Measurements from ENCODE around the gene BRD2. TPM values are rescaled to one million over a fixed set of nuclear protein-coding genes. Genes with fewer than 3 reads are reported as not detected.
"Not testable (repeated sequence)": the region's sequence is repeated elsewhere in the genome, so short reads cannot be mapped to it uniquely, and the experiment has no call there.

The BRD2 gene
- polyA plus RNA-seq, 2 donors = 86.9 to 97.6 TPM

GRCh38 chr6:32938494-32938893 lies 29.9 kb upstream of the BRD2 start:
- WGBS, 2 donors = 86 to 92% methylated on average over 7 of the region's 7 CpGs
- Histone ChIP-seq H3K27me3 (ENCODE audit: control insufficient read depth in 1 of 2, insufficient read depth in 2 of 2, low read length in 2 of 2) (no peaks in the 10 kb centered on the region), H3K27ac (ENCODE audit: low read depth in 2 of 2, low read length in 1 of 2) (no peak overlapping the region), H3K4me3 (ENCODE audit: low read depth in 1 of 2, low read length in 2 of 2) (no peak overlapping the region), H3K4me1 (ENCODE audit: control insufficient read depth in 2 of 2, insufficient read depth in 2 of 2, low read length in 1 of 2) (no peaks in the 10 kb centered on the region), H3K36me3 (ENCODE audit: control insufficient read depth in 2 of 2, insufficient read depth in 2 of 2, low read length in 1 of 2) (no peaks in the 10 kb centered on the region), H3K9me3 (ENCODE audit: control insufficient read depth in 2 of 2, insufficient read depth in 1 of 2, low read depth in 1 of 2, low read length in 1 of 2) (no peaks in the 10 kb centered on the region)

- H3K36me3 ChIP-seq (ENCODE audit: control insufficient read depth in 2 of 2, insufficient read depth in 2 of 2, low read length in 1 of 2) = no peaks in the 10 kb centered on the region
- peak within 1 kb of the TSS; percentile 27 for H3K4me3 ChIP-seq (ENCODE audit: low read depth in 1 of 2, low read length in 2 of 2)
- H3K4me1 ChIP-seq (ENCODE audit: control insufficient read depth in 2 of 2, insufficient read depth in 2 of 2, low read length in 1 of 2) = no peaks in the 10 kb centered on the region
- peak within 1 kb of the TSS; percentile 69 to 88 for H3K27ac ChIP-seq (ENCODE audit: low read depth in 2 of 2, low read length in 1 of 2)
- 10% methylated on average over 9 of the region's 9 CpGs for WGBS, 2 donors
- no peaks in the 10 kb centered on the region for H3K27me3 ChIP-seq (ENCODE audit: control insufficient read depth in 1 of 2, insufficient read depth in 2 of 2, low read length in 2 of 2)
- H3K9me3 ChIP-seq (ENCODE audit: control insufficient read depth in 2 of 2, insufficient read depth in 1 of 2, low read depth in 1 of 2, low read length in 1 of 2) = no peaks in the 10 kb centered on the region
Observed at GRCh38 chr6:32940656-32941213, 27.7 kb upstream of the BRD2 start, which contains the start of gene HLA-DMB. Gene HLA-DMB (minus strand): TSS chr6:32941028. CDS start chr6:32940807, 221 bp downstream.

- no peak overlapping the region for H3K4me3 ChIP-seq (ENCODE audit: low read depth in 1 of 2, low read length in 2 of 2)
- peak overlapping the region; percentile 69 to 88 for H3K27ac ChIP-seq (ENCODE audit: low read depth in 2 of 2, low read length in 1 of 2)
Observed at GRCh38 chr6:32941214-32941768, 27.1 kb upstream of the BRD2 start.

GRCh38 chr6:32942555-32943123 lies 25.8 kb upstream of the BRD2 start:
- not testable (repeated sequence) for H3K27ac ChIP-seq (ENCODE audit: low read depth in 2 of 2, low read length in 1 of 2); H3K27me3 ChIP-seq (ENCODE audit: control insufficient read depth in 1 of 2, insufficient read depth in 2 of 2, low read length in 2 of 2); H3K9me3 ChIP-seq (ENCODE audit: control insufficient read depth in 2 of 2, insufficient read depth in 1 of 2, low read depth in 1 of 2, low read length in 1 of 2); H3K4me1 ChIP-seq (ENCODE audit: control insufficient read depth in 2 of 2, insufficient read depth in 2 of 2, low read length in 1 of 2); H3K36me3 ChIP-seq (ENCODE audit: control insufficient read depth in 2 of 2, insufficient read depth in 2 of 2, low read length in 1 of 2); H3K4me3 ChIP-seq (ENCODE audit: low read depth in 1 of 2, low read length in 2 of 2)
- WGBS, 2 donors = 85% methylated on average over 9 of the region's 9 CpGs

More at GRCh38 chr6:32941214-32941768, 27.1 kb upstream of the BRD2 start:
- H3K27me3 ChIP-seq (ENCODE audit: control insufficient read depth in 1 of 2, insufficient read depth in 2 of 2, low read length in 2 of 2) = no peaks in the 10 kb centered on the region
- 47 to 58% methylated on average over 7 of the region's 7 CpGs for WGBS, 2 donors
- no peaks in the 10 kb centered on the region for H3K4me1 ChIP-seq (ENCODE audit: control insufficient read depth in 2 of 2, insufficient read depth in 2 of 2, low read length in 1 of 2)
- no peaks in the 10 kb centered on the region for H3K9me3 ChIP-seq (ENCODE audit: control insufficient read depth in 2 of 2, insufficient read depth in 1 of 2, low read depth in 1 of 2, low read length in 1 of 2)
- H3K36me3 ChIP-seq (ENCODE audit: control insufficient read depth in 2 of 2, insufficient read depth in 2 of 2, low read length in 1 of 2) = no peaks in the 10 kb centered on the region

GRCh38 chr6:32943864-32944649 lies 24.3 kb upstream of the BRD2 start:
- Histone ChIP-seq H3K27ac (ENCODE audit: low read depth in 2 of 2, low read length in 1 of 2) (no peak overlapping the region), H3K4me1 (ENCODE audit: control insufficient read depth in 2 of 2, insufficient read depth in 2 of 2, low read length in 1 of 2) (no peaks in the 10 kb centered on the region), H3K9me3 (ENCODE audit: control insufficient read depth in 2 of 2, insufficient read depth in 1 of 2, low read depth in 1 of 2, low read length in 1 of 2) (no peaks in the 10 kb centered on the region), H3K27me3 (ENCODE audit: control insufficient read depth in 1 of 2, insufficient read depth in 2 of 2, low read length in 2 of 2) (no peaks in the 10 kb centered on the region), H3K4me3 (ENCODE audit: low read depth in 1 of 2, low read length in 2 of 2) (no peak overlapping the region), H3K36me3 (ENCODE audit: control insufficient read depth in 2 of 2, insufficient read depth in 2 of 2, low read length in 1 of 2) (peaks cover 0 to 2% of the 10 kb centered on the region in 2 donors)
- WGBS, 2 donors = 76 to 80% methylated on average over 4 of the region's 4 CpGs

- H3K4me1 ChIP-seq (ENCODE audit: control insufficient read depth in 2 of 2, insufficient read depth in 2 of 2, low read length in 1 of 2) = no peaks in the 10 kb centered on the region
- H3K4me3 ChIP-seq (ENCODE audit: low read depth in 1 of 2, low read length in 2 of 2) = no peak overlapping the region
- no peak overlapping the region for H3K27ac ChIP-seq (ENCODE audit: low read depth in 2 of 2, low read length in 1 of 2)
- no peaks in the 10 kb centered on the region for H3K9me3 ChIP-seq (ENCODE audit: control insufficient read depth in 2 of 2, insufficient read depth in 1 of 2, low read depth in 1 of 2, low read length in 1 of 2)
- H3K27me3 ChIP-seq (ENCODE audit: control insufficient read depth in 1 of 2, insufficient read depth in 2 of 2, low read length in 2 of 2) = no peaks in the 10 kb centered on the region
- H3K36me3 ChIP-seq (ENCODE audit: control insufficient read depth in 2 of 2, insufficient read depth in 2 of 2, low read length in 1 of 2) = peaks cover 0 to 5% of the 10 kb centered on the region in 2 donors
- WGBS, 2 donors = 76 to 80% methylated on average over 9 of the region's 9 CpGs
Observed at GRCh38 chr6:32945108-32945760, 23.2 kb upstream of the BRD2 start.

- Histone ChIP-seq H3K4me1 (ENCODE audit: control insufficient read depth in 2 of 2, insufficient read depth in 2 of 2, low read length in 1 of 2) (no peaks in the 10 kb centered on the region), H3K36me3 (ENCODE audit: control insufficient read depth in 2 of 2, insufficient read depth in 2 of 2, low read length in 1 of 2) (peaks cover 0 to 5% of the 10 kb centered on the region in 2 donors), H3K27ac (ENCODE audit: low read depth in 2 of 2, low read length in 1 of 2) (no peak overlapping the region), H3K4me3 (ENCODE audit: low read depth in 1 of 2, low read length in 2 of 2) (no peak overlapping the region), H3K9me3 (ENCODE audit: control insufficient read depth in 2 of 2, insufficient read depth in 1 of 2, low read depth in 1 of 2, low read length in 1 of 2) (no peaks in the 10 kb centered on the region), H3K27me3 (ENCODE audit: control insufficient read depth in 1 of 2, insufficient read depth in 2 of 2, low read length in 2 of 2) (no peaks in the 10 kb centered on the region)
Observed at GRCh38 chr6:32945953-32946352, 22.4 kb upstream of the BRD2 start.

- Histone ChIP-seq H3K4me1 (ENCODE audit: control insufficient read depth in 2 of 2, insufficient read depth in 2 of 2, low read length in 1 of 2) (no peaks in the 10 kb centered on the region), H3K4me3 (ENCODE audit: low read depth in 1 of 2, low read length in 2 of 2) (no peak overlapping the region), H3K27ac (ENCODE audit: low read depth in 2 of 2, low read length in 1 of 2) (no peak overlapping the region), H3K9me3 (ENCODE audit: control insufficient read depth in 2 of 2, insufficient read depth in 1 of 2, low read depth in 1 of 2, low read length in 1 of 2) (no peaks in the 10 kb centered on the region), H3K27me3 (ENCODE audit: control insufficient read depth in 1 of 2, insufficient read depth in 2 of 2, low read length in 2 of 2) (no peaks in the 10 kb centered on the region), H3K36me3 (ENCODE audit: control insufficient read depth in 2 of 2, insufficient read depth in 2 of 2, low read length in 1 of 2) (peaks cover 0 to 5% of the 10 kb centered on the region in 2 donors)
Observed at GRCh38 chr6:32946893-32947292, 21.5 kb upstream of the BRD2 start.

- Histone ChIP-seq H3K27me3 (ENCODE audit: control insufficient read depth in 1 of 2, insufficient read depth in 2 of 2, low read length in 2 of 2) (no peaks in the 10 kb centered on the region), H3K36me3 (ENCODE audit: control insufficient read depth in 2 of 2, insufficient read depth in 2 of 2, low read length in 1 of 2) (peaks cover 0 to 5% of the 10 kb centered on the region in 2 donors), H3K27ac (ENCODE audit: low read depth in 2 of 2, low read length in 1 of 2) (no peak overlapping the region), H3K4me1 (ENCODE audit: control insufficient read depth in 2 of 2, insufficient read depth in 2 of 2, low read length in 1 of 2) (no peaks in the 10 kb centered on the region), H3K9me3 (ENCODE audit: control insufficient read depth in 2 of 2, insufficient read depth in 1 of 2, low read depth in 1 of 2, low read length in 1 of 2) (no peaks in the 10 kb centered on the region), H3K4me3 (ENCODE audit: low read depth in 1 of 2, low read length in 2 of 2) (no peak overlapping the region)
- 67 to 68% methylated on average over 11 of the region's 11 CpGs for WGBS, 2 donors
Observed at GRCh38 chr6:32947552-32948465, 20.6 kb upstream of the BRD2 start.
